VCaP (cell line): Measurements from ENCODE around the gene TSC22D1.

Source experiments
- H3K27ac ChIP-seq: fragments of 450-650 bp; 2 replicates; pipeline ENCODE4 v1.5.1; 2017
- TF ChIP-seq, protein P1 (sequence below): fragments of 450-650 bp; conservative IDR thresholded peaks from 2 replicates; pipeline ENCODE4 v1.5.1; 2017; ENCODE audit warnings: mild to moderate bottlenecking, moderate library complexity

Gene TSC22D1

DNA sequence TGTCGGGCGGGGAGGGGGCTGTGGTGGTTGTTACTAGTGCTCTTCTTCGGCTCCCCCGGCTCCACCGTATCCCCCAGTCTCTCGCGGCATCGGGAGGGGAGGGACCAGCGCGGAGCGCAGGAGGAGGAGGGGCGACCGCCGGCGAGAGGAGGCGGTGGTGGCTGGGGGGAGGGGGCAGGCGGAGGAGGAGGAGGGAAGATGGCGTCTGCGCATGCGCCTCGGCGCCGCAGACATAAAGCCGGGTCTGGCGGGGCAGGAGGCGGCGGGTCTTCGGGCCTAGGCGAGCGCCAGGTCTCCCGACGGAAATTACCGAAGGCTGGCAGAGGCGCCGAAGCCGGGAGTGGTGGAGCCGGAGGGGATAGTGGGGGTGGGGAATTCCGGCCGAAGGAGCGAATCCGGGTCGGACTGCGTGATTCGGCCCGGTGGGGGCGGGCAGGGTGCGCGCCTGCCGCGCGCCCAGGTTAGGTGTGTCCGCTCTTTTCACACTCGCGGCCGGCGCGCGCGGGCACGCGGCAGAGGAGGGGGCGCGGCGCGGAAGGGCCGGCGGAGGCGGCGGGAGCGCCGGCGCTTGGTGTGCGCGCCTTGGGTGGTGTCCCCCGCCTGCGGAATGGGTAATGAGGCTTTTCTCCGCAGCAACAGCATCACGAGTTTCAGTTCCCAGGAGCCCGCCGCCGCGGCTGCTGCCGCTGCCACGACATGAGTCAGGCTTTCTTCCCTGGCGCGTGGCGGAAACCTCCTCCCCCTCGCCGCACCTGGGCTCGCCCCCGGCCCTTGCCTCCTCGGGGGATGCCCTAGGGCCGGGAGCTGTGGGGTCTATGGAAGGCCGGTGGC, 1.3 kb upstream of the TSC22D1 start:
- peak overlapping the region; percentile 99 for H3K27ac ChIP-seq
- TF ChIP-seq, protein P1, sequence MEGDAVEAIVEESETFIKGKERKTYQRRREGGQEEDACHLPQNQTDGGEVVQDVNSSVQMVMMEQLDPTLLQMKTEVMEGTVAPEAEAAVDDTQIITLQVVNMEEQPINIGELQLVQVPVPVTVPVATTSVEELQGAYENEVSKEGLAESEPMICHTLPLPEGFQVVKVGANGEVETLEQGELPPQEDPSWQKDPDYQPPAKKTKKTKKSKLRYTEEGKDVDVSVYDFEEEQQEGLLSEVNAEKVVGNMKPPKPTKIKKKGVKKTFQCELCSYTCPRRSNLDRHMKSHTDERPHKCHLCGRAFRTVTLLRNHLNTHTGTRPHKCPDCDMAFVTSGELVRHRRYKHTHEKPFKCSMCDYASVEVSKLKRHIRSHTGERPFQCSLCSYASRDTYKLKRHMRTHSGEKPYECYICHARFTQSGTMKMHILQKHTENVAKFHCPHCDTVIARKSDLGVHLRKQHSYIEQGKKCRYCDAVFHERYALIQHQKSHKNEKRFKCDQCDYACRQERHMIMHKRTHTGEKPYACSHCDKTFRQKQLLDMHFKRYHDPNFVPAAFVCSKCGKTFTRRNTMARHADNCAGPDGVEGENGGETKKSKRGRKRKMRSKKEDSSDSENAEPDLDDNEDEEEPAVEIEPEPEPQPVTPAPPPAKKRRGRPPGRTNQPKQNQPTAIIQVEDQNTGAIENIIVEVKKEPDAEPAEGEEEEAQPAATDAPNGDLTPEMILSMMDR, result no peak

DNA sequence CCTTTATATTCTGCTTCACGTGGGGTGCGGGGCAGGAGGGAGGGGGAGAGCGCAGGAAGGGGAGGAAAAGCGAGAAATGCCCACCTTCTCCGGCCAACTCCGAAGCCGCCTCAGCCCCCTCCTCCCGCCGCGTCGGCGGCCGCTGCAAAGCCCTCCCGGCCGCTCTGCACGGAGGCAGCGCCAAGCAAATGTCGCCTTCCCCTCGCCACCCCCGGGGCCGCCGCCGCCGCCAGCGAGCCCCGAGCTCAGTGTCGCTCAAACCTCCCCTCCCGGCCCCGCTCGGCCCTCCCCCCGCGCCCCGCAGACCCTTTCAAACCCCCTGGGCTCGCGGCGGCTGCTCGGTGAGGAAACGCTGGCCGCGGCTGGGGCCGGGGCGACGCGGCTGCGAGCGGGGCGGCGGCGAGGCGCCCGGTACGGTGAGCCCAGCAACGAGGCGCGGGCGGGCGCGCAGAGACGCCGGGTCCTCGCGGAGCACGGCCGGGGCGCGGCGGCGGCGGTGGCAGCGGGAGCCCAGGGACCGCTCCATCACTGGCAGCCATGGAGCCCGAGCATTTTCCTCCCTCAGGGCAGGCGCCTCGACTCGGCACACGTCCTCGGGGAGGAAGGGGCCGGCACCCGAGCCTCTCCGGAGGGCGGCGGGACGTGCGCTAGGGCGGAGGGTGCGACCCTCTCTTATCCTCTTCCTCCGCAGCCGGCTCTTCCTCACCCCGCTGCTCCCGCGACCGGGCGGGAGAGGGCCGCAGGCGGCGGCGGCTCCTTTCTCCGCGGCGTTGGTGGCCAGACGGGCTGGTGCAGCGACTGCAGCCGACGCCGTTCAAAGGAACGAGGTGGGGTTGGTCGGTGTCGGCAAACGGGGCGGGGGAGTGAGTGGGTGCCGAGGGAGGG, 463 bp upstream of the TSC22D1 start:
- H3K27ac ChIP-seq, result peak overlapping the region; percentile 99
- TF ChIP-seq, protein P1, result no peak

DNA sequence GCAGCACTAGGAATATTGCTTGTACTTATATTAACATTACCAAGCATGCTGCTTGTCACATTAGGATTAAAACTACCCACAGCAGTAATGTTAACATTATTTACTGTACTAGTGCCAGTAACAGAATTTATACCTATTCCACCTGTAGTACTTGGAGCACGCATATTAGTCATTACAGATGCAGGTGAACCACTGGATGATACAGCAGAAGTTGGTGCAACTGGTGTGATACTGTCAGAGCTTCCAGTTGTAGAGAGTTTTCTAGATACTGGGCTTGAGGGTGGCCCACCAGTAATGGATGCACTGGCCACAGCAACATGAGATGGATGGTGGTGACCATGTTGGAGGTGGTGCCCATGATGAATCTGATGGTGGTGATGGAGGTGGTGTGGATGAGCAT, 1.1 kb downstream of the TSC22D1 start:
- H3K27ac ChIP-seq, result peak overlapping the region; percentile 99

DNA sequence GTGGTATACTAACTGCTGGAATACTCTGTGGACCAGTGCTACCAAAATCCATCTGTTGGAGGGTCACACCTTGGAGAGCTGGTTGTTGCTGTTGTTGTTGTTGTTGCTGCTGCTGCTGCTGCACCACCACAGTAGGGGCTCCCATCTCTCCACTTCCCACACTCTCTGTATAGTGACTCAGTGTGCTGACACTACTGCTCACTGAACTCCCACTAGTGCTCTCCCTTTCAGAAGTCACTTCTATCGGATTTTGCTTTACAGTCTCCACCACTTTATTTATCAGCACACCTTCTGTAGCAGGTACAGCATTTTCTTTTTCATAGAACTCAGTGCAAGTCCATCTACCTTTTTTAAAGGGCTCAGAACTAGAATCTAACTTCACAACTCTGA, 1.7 kb downstream of the TSC22D1 start:
- H3K27ac ChIP-seq, result peak overlapping the region; percentile 99
- TF ChIP-seq, protein P1, result peak; percentile 7; the same call in 1 of the 2 replicates

More for the DNA sequence above, 1.1 kb downstream of the TSC22D1 start:
- TF ChIP-seq, protein P1, result no peak

DNA sequence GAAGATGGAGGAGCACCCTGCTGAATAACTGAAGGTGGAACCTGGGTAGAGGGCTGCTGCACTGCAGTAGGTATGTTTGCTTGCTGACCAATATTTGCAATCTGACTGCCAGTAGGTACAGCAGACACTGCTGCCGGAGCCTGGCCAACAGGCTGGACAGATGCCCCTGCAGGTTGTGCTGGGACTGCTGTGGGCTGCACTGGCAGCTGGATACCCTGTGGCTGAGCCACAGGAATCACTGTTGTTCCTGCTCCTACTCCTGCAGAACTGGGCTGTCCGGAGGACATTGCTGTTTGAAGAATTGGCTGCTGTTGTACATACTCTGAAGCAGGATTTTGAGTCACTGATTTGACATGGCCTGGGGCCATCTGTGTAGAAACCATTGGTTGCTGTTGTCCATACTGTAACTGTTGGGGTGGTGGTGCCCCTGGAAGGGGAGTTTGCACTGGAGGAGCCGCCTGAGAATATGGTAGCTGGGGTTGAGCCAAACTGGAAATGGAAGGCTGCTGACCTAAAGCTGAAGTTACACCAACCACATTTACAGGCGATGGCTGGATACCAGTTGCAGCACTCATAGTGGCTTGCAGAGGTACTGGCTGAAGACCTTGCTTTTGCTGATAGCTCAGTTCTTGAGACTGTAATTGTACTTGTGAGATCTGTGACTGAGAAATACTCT, 2.2 kb downstream of the TSC22D1 start:
- H3K27ac ChIP-seq, result peak overlapping the region; percentile 99
- TF ChIP-seq, protein P1, result peak; percentile 75

DNA sequence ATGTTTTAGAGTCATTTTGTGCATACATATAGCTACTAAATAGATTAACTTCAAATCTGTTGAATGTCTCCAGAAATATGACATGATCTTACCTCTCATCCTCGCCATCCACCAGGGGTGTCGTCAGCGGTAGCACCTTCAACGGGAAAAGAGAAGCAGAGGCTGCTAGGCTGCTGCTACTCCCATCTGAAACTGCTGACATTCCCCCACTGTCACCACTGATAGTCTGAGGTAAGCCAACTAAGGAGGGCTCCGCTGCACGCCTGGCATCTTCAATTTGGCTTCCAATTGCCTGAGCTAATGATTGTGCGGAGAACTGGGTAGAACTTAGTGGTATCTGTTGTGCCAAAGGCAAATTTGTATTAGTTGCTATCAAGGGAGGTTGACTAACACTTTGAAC, 3.1 kb downstream of the TSC22D1 start:
- TF ChIP-seq, protein P1, result no peak
- H3K27ac ChIP-seq, result peak overlapping the region; percentile 99

DNA sequence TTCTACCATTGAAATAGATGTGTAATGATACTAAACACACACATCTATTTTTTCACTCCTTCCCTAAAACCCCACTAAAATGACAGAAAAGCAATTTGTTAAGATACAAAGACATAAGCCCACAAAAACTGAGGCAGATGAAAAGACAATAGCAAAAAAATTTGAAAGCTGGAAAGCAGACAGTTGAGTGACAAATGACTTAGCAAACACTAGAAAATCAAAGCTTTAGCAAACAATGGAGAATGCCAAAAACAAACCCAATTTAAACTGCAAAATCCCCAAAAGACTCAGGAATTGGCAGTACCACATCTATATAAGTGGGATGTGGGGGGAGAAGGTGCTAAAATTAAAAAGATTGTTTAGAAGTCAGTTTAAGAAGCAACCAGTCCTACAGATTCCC, 9.5 kb downstream of the TSC22D1 start:
- TF ChIP-seq, protein P1, result no peak
- H3K27ac ChIP-seq, result peak overlapping the region; percentile 99
